Sciatic nerve (tissue), 2 donors: ENCODE results near the gene TBRG4. TPM values are rescaled to one million over a fixed set of nuclear protein-coding genes. Genes with fewer than 3 reads are reported as not detected.

Source experiments
- ATAC-seq: fragments of 200-7000 bp; cut with Tn5 transposase; one replicate; pipeline ENCODE4 v1.9.1; 2020; ENCODE audit warnings: mild to moderate bottlenecking, moderate library complexity
- DNase-seq: peaks from one replicate; pipeline ENCODE4 v3.0.0-alpha.2; 2020; ENCODE audit warnings: low spot score
- intact Hi-C: fragments of 100-400 bp; cut with DNase I; formaldehyde crosslinking; loops from one replicate; pipeline ENCODE4 v1.14.2; 2022
- total RNA-seq: library from RNA; stranded (reverse); fragmentation: NEBNext Ultra II Directional; extraction: Animal tissue kit (Norgen Biotek cat#: 25700); gene quantifications from one replicate; pipeline ENCODE4 v1.2.1, GENCODE V29; 2021
- donor health status: DM: no; HTN: no; CAD: no.
- donor health status: DM: no; HTN: no; CAD: no.

TBRG4 gene
- total RNA-seq, 1 donor from 2014 or later, result 39.5 TPM

GRCh38 chr7:45069444-45070253, 41.8 kb downstream of the TBRG4 start:
- DNase-seq (no peak), ATAC-seq (no peak)
- intact Hi-C loops, result no loop called here

GRCh38 chr7:45068236-45069023, 43.1 kb downstream of the TBRG4 start:
- no peak for DNase-seq
- intact Hi-C loops, result no loop called here
- no peak for ATAC-seq

- ATAC-seq, result no peak
- intact Hi-C loops, result no loop called here
- no peak for DNase-seq
Observed at GRCh38 chr7:45067582-45067981, 43.9 kb downstream of the TBRG4 start.

- DNase-seq (no peak), ATAC-seq (no peak)
- intact Hi-C loops, result no loop called here
Observed at GRCh38 chr7:45066409-45066808, 45.1 kb downstream of the TBRG4 start.

- DNase-seq (no peak), ATAC-seq (no peak)
- intact Hi-C loops, result no loop called here
Observed at GRCh38 chr7:45065031-45065995, 46.2 kb downstream of the TBRG4 start.

GRCh38 chr7:45064047-45064725, 47.3 kb downstream of the TBRG4 start:
- ATAC-seq, result peak; percentile 27
- no peak for DNase-seq
- intact Hi-C loops, result no loop called here

- DNase-seq (no peak), ATAC-seq (no peak)
- intact Hi-C loops, result no loop called here
Observed at GRCh38 chr7:45061806-45062425, 49.6 kb downstream of the TBRG4 start.

- intact Hi-C loops, result no loop called here
- ATAC-seq (no peak), DNase-seq (no peak)
Observed at GRCh38 chr7:45061352-45061751, 50.1 kb downstream of the TBRG4 start.

- DNase-seq (no peak), ATAC-seq (no peak)
- intact Hi-C loops, result no loop called here
Observed at GRCh38 chr7:45060295-45060694, 51.2 kb downstream of the TBRG4 start.

- ATAC-seq (no peak), DNase-seq (no peak)
- intact Hi-C loops, result no loop called here
Observed at GRCh38 chr7:45057878-45058277, 53.6 kb downstream of the TBRG4 start.

GRCh38 chr7:45055594-45056219, 55.8 kb downstream of the TBRG4 start:
- DNase-seq (no peak), ATAC-seq (no peak)
- intact Hi-C loops, result no loop called here

- ATAC-seq, result no peak
- DNase-seq, result no peak
- intact Hi-C loops, result no loop called here
Observed at GRCh38 chr7:45055016-45055415, 56.5 kb downstream of the TBRG4 start.

GRCh38 chr7:45054442-45054841, 57.1 kb downstream of the TBRG4 start:
- DNase-seq (no peak), ATAC-seq (no peak)
- intact Hi-C loops, result no loop called here

GRCh38 chr7:45053941-45054340, 57.6 kb downstream of the TBRG4 start:
- intact Hi-C loops, result no loop called here
- DNase-seq (no peak), ATAC-seq (no peak)

GRCh38 chr7:45053401-45053800, 58.1 kb downstream of the TBRG4 start:
- ATAC-seq, result no peak
- intact Hi-C loops, result no loop called here
- DNase-seq, result no peak

GRCh38 chr7:45052011-45052410, 59.5 kb downstream of the TBRG4 start:
- DNase-seq (no peak), ATAC-seq (no peak)
- intact Hi-C loops, result no loop called here

GRCh38 chr7:45050198-45050597, 61.3 kb downstream of the TBRG4 start:
- ATAC-seq, result no peak
- no peak for DNase-seq
- intact Hi-C loops, result no loop called here
